Type B pancreatic cell (in vitro differentiated cells): Measurements from ENCODE around the gene MUC6. TPM values are rescaled to one million over a fixed set of nuclear protein-coding genes. Genes with fewer than 3 reads are reported as not detected.

Source experiments
- DNase-seq: peaks from one replicate; pipeline ENCODE4 v3.0.0; 2021; ENCODE audit warnings: mixed read lengths; ENCODE audit not compliant: unreplicated experiment; ENCODE audit errors: extremely low spot score
- H3K27ac Mint-ChIP-seq: 2 replicates; pipeline ENCODE4 v1.8.0; 2021; ENCODE audit warnings: mild to moderate bottlenecking, mixed read lengths
- H3K27me3 Mint-ChIP-seq: 2 replicates; pipeline ENCODE4 v1.8.0; 2021; ENCODE audit warnings: mixed read lengths
- H3K36me3 Mint-ChIP-seq: 2 replicates; pipeline ENCODE4 v1.8.0; 2021; ENCODE audit warnings: mixed read lengths
- H3K4me1 Mint-ChIP-seq: one replicate; pipeline ENCODE4 v1.8.0; 2021; ENCODE audit warnings: mixed read lengths; ENCODE audit not compliant: unreplicated experiment
- H3K4me3 Mint-ChIP-seq: 2 replicates; pipeline ENCODE4 v1.8.0; 2021; ENCODE audit warnings: mild to moderate bottlenecking, mixed read lengths
- H3K9me3 Mint-ChIP-seq: 2 replicates; pipeline ENCODE4 v1.8.0; 2021; ENCODE audit warnings: mixed read lengths
- CTCF ChIP-seq: fragments of 200-600 bp; sonication (generic); conservative IDR thresholded peaks from 2 replicates; pipeline ENCODE4 v1.5.0; 2021; ENCODE audit warnings: antibody characterized with exemption, mild to moderate bottlenecking
- total RNA-seq: library from RNA; stranded (reverse); gene quantifications from 2 replicates; pipeline ENCODE4 v1.2.1, GENCODE V29; 2021; ENCODE audit warnings: low replicate concordance

The MUC6 gene
- total RNA-seq, 1 donor from 2014 or later, result 0.46 TPM

GRCh38 chr11:1082728-1083620 is 46.5 kb upstream of the MUC6 start:
- TF ChIP-seq CTCF, result no peak
- H3K27ac Mint-ChIP-seq, result no peak overlapping the region
- no peaks in the 10 kb centered on the region for H3K36me3 Mint-ChIP-seq
- no peaks in the 10 kb centered on the region for H3K9me3 Mint-ChIP-seq
- no peaks in the 10 kb centered on the region for H3K27me3 Mint-ChIP-seq
- H3K4me1 Mint-ChIP-seq, result no peaks in the 10 kb centered on the region
- no peak overlapping the region for H3K4me3 Mint-ChIP-seq
- DNase-seq, result no peak

- Mint-ChIP-seq H3K27ac (no peak overlapping the region), H3K9me3 (no peaks in the 10 kb centered on the region), H3K4me3 (no peak overlapping the region), H3K27me3 (no peaks in the 10 kb centered on the region), H3K36me3 (no peaks in the 10 kb centered on the region), H3K4me1 (no peaks in the 10 kb centered on the region)
- DNase-seq, result no peak
- no peak for TF ChIP-seq CTCF
These were observed 45.8 kb upstream of the MUC6 start for GRCh38 chr11:1082346-1082727.

GRCh38 chr11:1081601-1082311 is 45.2 kb upstream of the MUC6 start:
- no peak for DNase-seq
- H3K27ac Mint-ChIP-seq, result no peak overlapping the region
- no peaks in the 10 kb centered on the region for H3K4me1 Mint-ChIP-seq
- no peaks in the 10 kb centered on the region for H3K9me3 Mint-ChIP-seq
- no peak overlapping the region for H3K4me3 Mint-ChIP-seq
- TF ChIP-seq CTCF, result no peak
- no peaks in the 10 kb centered on the region for H3K36me3 Mint-ChIP-seq
- no peaks in the 10 kb centered on the region for H3K27me3 Mint-ChIP-seq

GRCh38 chr11:1078191-1078601 is 41.7 kb upstream of the MUC6 start:
- Mint-ChIP-seq H3K9me3 (no peaks in the 10 kb centered on the region), H3K36me3 (no peaks in the 10 kb centered on the region), H3K27ac (no peak overlapping the region), H3K27me3 (no peaks in the 10 kb centered on the region), H3K4me3 (no peak overlapping the region), H3K4me1 (no peaks in the 10 kb centered on the region)
- DNase-seq, result no peak
- TF ChIP-seq CTCF, result no peak

- Mint-ChIP-seq H3K27me3 (no peaks in the 10 kb centered on the region), H3K36me3 (no peaks in the 10 kb centered on the region), H3K4me3 (no peak overlapping the region), H3K27ac (no peak overlapping the region), H3K4me1 (no peaks in the 10 kb centered on the region), H3K9me3 (no peaks in the 10 kb centered on the region)
- no peak for TF ChIP-seq CTCF
- no peak for DNase-seq
These were observed 41.0 kb upstream of the MUC6 start for GRCh38 chr11:1077417-1078119.
